Right kidney (tissue), 1 donor: ENCODE data around the gene DAPK2.
A peak's percentile ranks its signal among the peaks of the same experiment; 100 is the strongest.
"Not testable (repeated sequence)": the region's sequence is repeated elsewhere in the genome, so short reads cannot be mapped to it uniquely, and the experiment has no call there.

ENCODE experiments used
- DNase-seq: peaks from one replicate; pipeline ENCODE4 v3.0.0-alpha.2; 2016

Gene DAPK2

GRCh38 chr15:63973212-63974009 is 72.9 kb downstream of the DAPK2 start:
- no peak for DNase-seq

DNA sequence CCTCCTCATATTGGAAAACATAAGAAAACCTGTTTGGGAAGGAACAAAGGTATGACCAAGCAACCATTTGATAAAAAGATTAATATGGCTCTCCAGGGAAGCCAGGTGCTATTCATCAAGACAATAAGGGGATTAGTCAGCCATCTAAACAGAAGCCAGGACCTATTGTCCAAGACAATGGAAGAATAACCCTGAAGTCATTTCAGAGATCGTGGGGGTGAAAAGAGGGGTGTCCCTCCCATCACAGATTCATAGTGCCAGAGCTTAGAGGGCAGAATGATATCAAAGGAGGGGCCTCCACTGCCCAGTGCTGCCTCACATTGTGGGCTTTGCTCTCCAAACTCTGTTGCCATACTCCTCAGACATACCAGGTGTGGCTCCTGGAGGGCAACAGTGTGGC is 73.5 kb downstream of the DAPK2 start:
- no peak for DNase-seq

GRCh38 chr15:63971904-63972303 is 74.4 kb downstream of the DAPK2 start:
- no peak for DNase-seq

- DNase-seq: no peak
Measured at GRCh38 chr15:63971427-63971805, 74.9 kb downstream of the DAPK2 start.

GRCh38 chr15:63970621-63971426 is 75.5 kb downstream of the DAPK2 start:
- peak; percentile 35 for DNase-seq

GRCh38 chr15:63969652-63970421 is 76.4 kb downstream of the DAPK2 start:
- no peak for DNase-seq

GRCh38 chr15:63968700-63969099 is 77.6 kb downstream of the DAPK2 start:
- DNase-seq: no peak

DNA sequence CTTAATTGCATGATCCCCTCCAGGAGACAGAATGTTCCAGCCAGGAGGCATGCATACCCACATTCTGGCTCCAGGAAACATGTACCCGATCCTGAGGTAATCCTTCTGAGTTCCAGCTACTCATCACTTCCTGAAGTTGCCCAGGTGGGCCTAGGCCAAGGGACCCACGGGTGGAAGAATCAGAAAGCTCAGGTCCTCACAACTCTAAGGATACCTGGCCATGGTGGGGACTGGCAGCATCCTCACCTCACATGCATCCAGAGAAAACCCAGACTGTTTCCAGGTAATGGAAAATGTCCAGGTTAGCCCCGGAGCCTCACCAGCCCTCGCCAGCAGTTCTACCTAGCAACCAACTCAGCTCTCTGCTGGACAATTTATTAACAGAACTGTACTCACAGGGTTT is 78.2 kb downstream of the DAPK2 start:
- DNase-seq: no peak

DNA sequence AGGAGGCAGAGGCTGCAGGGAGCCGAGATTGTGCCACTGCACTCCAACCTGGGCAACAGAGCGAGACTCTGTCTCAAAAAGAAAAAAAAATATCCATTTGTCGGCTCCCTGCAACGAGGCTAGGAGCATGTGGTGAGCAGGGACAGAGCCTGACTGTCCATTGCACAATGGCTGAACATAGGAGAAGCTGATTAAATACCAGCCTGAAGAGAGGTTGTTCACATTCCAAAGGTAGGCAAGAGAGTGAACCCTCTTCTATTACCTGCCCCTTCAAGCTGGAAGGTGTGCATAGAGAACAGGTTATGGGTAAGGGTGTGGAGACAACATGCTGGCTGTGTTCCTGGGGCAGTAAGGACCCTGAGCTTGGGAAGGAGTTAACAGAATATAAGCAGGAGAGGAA is 78.7 kb downstream of the DAPK2 start:
- no peak for DNase-seq

DNA sequence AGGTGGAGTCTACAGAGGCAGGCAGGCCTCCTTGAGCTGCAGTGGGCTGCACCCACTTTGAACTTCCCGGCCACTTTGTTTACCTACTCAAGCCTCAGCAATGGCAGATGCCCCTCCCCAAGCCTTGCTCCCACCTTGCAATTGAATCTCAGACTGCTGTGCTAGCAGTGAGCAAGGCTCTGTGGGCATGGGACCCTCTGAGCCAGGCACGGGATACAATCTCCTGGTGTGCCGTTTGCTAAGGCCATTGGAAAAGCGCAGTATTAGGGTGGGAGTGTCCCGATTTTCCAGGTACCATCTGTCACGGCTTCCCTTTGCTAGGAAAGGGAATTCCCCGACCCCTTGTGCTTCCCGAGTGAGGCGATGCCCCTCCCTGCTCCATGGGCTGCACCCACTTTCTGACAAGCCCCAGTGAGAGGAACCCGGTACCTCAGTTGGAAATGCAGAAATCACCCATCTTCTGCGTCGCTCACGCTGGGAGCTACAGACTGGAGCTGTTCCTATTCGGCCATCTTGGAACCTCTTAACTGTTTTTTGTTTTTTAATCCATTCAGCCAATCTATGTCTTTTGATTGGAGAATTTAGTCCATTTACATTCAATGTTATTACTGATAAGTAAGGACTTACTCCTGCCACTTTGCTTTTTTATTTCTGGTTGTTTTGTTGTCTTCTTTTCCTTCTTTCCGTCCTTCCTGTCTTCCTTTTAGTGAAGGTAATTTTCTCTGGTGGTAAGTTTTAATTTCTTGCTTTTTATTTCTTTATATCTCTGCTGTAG is 83.2 kb downstream of the DAPK2 start:
- not testable (repeated sequence) for DNase-seq

DNA sequence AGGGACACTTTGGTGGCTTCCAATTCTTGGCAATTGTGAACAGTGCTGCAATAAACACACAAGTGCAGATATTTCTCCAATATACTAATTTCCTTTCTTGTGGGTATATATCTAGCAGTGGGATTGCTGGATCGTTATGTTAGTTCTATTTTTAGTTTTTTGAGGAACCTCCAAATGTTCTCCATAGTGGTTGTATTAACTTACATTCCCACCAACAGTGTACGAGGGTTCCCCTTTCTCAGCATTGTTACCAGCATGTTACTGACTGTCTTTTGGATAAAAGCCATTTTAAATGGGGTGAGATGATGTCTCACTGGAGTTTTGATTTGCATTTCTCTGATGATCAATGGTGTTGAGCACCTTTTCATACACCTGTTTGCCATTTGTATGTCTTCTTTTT is 92.8 kb downstream of the DAPK2 start:
- DNase-seq: no peak

GRCh38 chr15:63950911-63951481 is 95.3 kb downstream of the DAPK2 start:
- no peak for DNase-seq

GRCh38 chr15:63948971-63949370 is 97.3 kb downstream of the DAPK2 start:
- DNase-seq: no peak

DNA sequence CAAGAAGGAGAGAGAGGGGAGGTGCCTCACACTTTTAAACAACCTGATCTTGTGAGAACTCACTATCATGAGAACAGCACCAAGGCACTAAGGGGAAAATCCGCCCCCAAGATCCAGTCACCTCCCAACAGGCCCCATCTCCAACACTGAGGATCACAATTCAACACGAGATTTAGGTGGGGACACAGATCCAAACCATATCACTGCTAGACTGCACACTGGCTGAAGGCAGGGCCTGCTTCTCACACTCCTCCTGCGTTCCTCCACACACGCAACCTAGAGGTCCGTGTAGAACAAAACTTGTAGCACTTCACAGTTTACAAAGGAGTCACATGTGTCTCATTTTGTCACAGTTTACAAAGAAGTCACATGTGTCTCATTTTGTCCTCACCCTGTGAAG is 97.8 kb downstream of the DAPK2 start:
- no peak for DNase-seq

GRCh38 chr15:63947228-63947627 is 99.1 kb downstream of the DAPK2 start:
- DNase-seq: no peak

GRCh38 chr15:63946524-63947065 is 99.7 kb downstream of the DAPK2 start:
- DNase-seq: no peak

GRCh38 chr15:63945838-63946298 is 100.4 kb downstream of the DAPK2 start:
- no peak for DNase-seq

- DNase-seq: peak; percentile 64
Measured at GRCh38 chr15:63945007-63945788, 101.1 kb downstream of the DAPK2 start.

- DNase-seq: no peak
Measured at GRCh38 chr15:63944681-63944955, 101.7 kb downstream of the DAPK2 start.

DNA sequence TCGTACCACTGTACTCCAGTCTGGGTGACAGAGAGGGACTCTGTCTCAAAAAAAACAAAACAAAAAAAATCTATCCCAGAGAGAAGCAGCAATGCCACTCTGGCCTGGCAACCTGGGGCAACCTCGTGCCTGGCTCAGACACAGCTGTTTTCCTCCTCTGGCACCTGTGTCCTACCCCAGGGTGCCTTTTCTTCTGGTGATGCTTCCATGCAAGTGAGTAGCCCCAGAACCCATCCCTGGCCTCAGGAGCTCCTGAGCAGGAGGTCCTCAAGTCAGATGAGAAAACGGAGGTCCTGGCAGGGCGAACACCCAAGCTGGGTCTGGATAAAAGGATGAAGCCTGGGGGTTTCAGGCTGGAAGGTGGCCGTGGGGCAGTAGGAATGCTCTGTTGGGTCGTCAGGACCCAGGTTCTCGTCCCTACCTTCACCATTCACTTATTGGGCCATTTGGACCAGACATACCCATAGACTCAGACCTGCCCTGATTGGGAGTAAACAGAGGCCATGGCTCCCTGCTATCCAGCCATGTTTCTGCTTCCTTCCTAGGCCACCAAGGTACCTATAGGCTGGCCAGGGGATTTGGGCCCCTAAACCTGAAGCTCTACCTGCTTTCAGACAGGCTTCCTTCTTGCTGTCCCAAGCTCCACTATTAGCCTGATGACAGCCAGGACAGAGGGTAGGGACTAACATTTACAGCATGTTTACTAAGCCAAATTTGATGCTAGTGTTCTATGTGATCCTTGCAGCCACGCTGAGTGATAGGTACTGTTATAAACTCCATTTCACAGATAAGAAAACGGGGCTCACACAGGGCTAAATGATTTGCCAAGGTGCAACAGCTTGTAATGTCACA is 102.2 kb downstream of the DAPK2 start:
- DNase-seq: no peak
